HEK293T (cell line): ENCODE data around the gene HLCS.

ENCODE experiments used
- ARNT ChIP-seq: fragments of 450-650 bp; IDR thresholded peaks from 2 replicates; pipeline ENCODE4 v1.6.1; 2017; ENCODE audit warnings: mild to moderate bottlenecking
- BHLHE40 ChIP-seq: fragments of 450-650 bp; IDR thresholded peaks from 2 replicates; pipeline ENCODE4 v1.6.1; 2016; ENCODE audit warnings: mild to moderate bottlenecking, moderate library complexity, borderline replicate concordance
- FOXA1 ChIP-seq: fragments of 450-650 bp; IDR thresholded peaks from 2 replicates; pipeline ENCODE4 v1.6.1; 2016; ENCODE audit warnings: mild to moderate bottlenecking
- FOXM1 ChIP-seq: fragments of 450-650 bp; IDR thresholded peaks from 2 replicates; pipeline ENCODE4 v1.6.1; 2017; ENCODE audit warnings: mild to moderate bottlenecking, borderline replicate concordance
- HDGF ChIP-seq: fragments of 450-650 bp; IDR thresholded peaks from 2 replicates; pipeline ENCODE4 v1.6.1; 2017; ENCODE audit warnings: antibody characterized with exemption, borderline replicate concordance
- L3MBTL2 ChIP-seq: fragments of 450-650 bp; conservative IDR thresholded peaks from 2 replicates; pipeline ENCODE4 v1.6.1; 2016; ENCODE audit warnings: mild to moderate bottlenecking
- NFRKB ChIP-seq: fragments of 450-650 bp; IDR thresholded peaks from 2 replicates; pipeline ENCODE4 v1.6.1; 2016; ENCODE audit warnings: mild to moderate bottlenecking, moderate library complexity
- SP1 ChIP-seq: fragments of 450-650 bp; IDR thresholded peaks from 2 replicates; pipeline ENCODE4 v1.6.1; 2017
- SUZ12 ChIP-seq: fragments of 450-650 bp; IDR thresholded peaks from 2 replicates; pipeline ENCODE4 v1.6.1; 2016; ENCODE audit warnings: mild to moderate bottlenecking
- TARDBP ChIP-seq: fragments of 450-650 bp; IDR thresholded peaks from 2 replicates; pipeline ENCODE4 v1.6.1; 2016

GRCh38 chr21:37008724-37009123 is 42.3 kb upstream of the HLCS start:
- TF ChIP-seq SUZ12 (no peak), L3MBTL2 (no peak), FOXM1 (no peak), ARNT (no peak), HDGF (no peak), TARDBP (no peak), FOXA1 (no peak), SP1 (no peak), BHLHE40 (no peak), NFRKB (no peak)
